ENCODE measurements around the gene COL25A1. TPM values are rescaled to one million over a fixed set of nuclear protein-coding genes. Genes with fewer than 3 reads are reported as not detected.

Gene COL25A1
- total RNA-seq, 2 experiments from 2014 or later: 0.36 TPM; not detected in 1

Other genes starting within 250 kb of the COL25A1 start
- gene SEC24B, start 131.2 kb upstream of the COL25A1 start, total RNA-seq: 10 to 100 TPM; 22.9 to 23.9 TPM